G401.6 (cell line): Measurements from ENCODE around the gene PEX5L.

ENCODE experiments used
- FAIRE-seq: peaks from 2 replicates; lab custom pipeline; 2012; peaks lifted over from hg19 to GRCh38; lab: Jason Lieb, UNC

PEX5L gene

GRCh38 chr3:179955809-179956208 is 80.9 kb downstream of the PEX5L start:
- no peak for FAIRE-seq

DNA sequence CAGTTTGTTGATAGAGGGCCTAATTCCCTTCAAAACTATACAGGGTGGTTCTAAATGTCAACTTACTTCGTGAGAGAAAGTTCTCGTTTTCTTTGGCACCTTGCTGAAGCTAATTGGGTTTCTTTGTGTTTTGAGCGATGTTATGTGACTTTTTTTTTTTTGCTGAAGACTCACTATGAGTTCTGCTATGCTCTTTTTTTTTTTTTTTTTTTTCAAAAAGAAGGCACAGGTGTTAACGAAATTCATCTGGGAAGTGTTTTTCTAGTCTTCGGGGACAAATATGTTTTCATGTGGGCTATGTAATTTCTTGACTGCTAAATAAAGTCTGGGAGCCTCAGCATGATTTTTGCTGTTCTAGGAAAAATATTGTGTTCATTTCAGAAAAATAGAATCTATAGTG is 81.5 kb downstream of the PEX5L start:
- no peak for FAIRE-seq

DNA sequence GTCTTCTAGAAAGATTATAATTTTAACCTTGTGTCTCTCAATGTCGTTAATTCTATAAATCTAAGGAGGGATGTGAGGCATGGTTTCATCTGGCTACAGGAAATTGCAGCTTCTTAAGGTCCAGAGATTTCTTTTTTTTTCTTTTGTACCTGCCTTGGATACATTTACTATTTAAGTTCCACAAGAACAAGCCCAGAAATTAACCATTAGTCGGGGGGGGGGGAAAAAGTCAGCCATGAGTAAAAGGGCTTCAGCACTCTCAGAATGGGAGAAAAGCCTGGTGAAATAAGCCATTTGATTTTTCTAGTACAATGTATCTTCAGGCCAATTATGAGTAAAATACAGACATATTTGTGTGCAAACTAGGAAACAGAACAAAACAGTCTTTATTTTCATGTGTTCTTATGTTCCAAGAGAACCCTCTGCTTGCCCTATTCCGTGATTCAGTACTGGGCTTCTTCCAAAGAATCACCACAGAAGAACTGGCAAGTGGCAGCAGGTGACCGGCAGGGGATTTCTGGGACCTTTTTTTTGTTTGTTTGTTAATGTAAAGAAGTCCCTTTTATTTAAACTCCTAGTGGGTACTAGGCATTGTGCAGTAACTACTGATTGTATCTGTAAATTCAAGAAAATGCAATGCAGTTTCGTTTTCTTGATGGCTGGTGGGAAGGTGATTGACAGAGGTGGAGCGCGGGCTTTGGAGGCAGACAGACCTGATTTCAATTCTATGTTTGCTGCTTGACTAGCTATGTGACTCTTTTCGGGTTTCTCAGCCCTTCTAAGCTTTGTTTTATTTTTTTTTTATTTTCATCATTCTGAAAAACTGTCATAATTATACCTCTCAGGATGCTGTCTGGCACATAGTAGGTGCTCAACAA is 82.5 kb downstream of the PEX5L start:
- FAIRE-seq, result no peak

DNA sequence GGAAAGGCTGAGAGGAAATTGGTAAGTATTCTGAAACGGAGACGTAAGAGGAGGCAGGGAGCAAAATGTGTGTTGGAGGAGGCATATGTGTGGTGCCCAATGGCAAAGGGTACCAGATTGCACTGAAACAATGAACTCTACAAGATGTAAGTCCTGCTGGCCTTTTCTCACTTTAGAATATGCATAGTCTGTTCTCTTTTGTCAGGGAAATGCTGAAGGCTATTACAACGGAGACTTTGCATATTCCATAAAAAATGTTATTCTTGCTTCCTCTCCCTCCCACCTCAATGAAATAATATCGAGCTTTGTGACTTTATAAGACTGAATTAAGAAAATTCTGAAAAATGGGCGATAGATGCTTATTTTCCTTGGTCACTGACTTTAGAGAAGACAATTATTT is 85.9 kb downstream of the PEX5L start:
- FAIRE-seq, result no peak

DNA sequence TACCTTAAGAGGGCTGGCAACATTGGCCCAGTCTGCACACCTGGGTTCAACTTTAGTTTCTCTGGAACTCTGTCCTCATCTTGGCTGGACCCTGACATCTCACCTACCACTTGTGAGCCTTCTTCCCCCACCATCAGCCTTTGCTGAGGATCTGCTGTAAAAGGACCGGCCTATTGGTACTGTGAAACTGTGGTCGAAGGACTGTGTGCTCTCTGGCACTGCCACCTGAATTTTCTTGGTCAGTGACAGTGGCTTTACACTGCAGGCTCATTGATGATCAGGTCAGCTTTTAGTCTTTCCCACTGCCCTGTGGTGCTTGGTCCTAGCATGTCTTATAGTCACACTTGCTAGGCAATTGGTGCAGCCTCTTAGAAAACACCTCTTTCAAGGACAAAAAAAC is 86.9 kb downstream of the PEX5L start:
- no peak for FAIRE-seq

- no peak for FAIRE-seq
Observed at GRCh38 chr3:179949412-179949811, 87.3 kb downstream of the PEX5L start.

GRCh38 chr3:179948740-179949139 is 88.0 kb downstream of the PEX5L start:
- no peak for FAIRE-seq

DNA sequence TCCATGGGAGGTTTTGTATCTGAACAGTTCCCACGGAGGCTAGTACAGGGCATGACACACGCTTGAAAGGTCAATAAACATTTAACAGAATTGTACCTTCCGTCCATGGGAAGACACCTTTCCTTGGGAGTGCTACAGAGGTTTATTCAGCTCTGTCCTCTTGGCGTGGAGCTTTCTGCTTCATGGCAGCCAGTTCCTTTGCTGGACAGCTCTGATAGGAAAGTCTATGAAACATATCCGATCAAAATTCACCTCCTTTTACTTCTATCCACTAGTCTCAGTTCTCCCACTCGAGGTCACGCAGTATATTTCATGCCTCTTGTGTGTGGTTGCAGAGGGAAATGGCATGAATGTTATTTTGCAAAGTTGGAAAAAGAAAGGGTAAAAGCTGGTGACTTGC is 91.2 kb downstream of the PEX5L start:
- no peak for FAIRE-seq

- no peak for FAIRE-seq
Observed at GRCh38 chr3:179943117-179943880, 93.4 kb downstream of the PEX5L start.

GRCh38 chr3:179942553-179943075 is 94.1 kb downstream of the PEX5L start:
- no peak for FAIRE-seq

DNA sequence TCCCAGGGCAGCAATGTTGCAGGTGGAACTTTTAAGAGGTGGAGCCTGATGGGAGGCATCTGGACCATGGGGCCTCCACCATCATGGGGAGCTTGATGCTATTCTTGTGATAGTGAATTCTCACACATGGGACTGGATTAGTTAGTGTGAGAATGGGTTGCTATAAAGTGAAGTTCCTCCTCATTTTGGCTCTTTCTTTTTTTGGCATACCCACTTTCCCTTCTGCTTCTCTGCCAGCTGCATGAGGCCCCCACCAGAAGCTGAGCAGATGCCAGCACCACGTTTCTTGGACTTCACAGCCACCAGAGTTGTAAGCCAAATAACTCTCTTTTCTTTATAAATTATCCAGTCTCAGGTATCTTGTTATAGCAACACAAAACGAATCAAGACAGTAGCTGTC is 101.0 kb downstream of the PEX5L start:
- no peak for FAIRE-seq

GRCh38 chr3:179933914-179934313 is 102.8 kb downstream of the PEX5L start:
- no peak for FAIRE-seq

DNA sequence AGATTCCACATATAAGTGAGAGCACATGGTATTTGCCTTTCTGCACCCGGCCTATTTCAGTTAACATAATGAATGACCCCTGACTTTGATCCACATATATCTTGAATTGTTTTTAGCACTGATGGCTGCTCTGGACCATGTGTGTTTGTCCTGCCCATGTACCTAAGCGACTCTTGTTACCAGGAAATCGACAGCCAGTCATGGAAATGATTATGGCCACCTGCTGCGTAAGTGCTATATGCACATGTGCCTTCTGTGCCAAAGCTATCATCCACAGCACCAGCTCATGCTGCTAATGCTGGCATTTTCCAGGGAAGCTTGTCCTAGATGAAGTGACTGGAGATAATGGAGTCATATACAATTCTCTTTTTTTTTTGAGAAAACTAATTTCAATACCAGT is 103.7 kb downstream of the PEX5L start:
- FAIRE-seq, result no peak

- FAIRE-seq, result no peak
Observed at GRCh38 chr3:179932674-179933073, 104.1 kb downstream of the PEX5L start.

DNA sequence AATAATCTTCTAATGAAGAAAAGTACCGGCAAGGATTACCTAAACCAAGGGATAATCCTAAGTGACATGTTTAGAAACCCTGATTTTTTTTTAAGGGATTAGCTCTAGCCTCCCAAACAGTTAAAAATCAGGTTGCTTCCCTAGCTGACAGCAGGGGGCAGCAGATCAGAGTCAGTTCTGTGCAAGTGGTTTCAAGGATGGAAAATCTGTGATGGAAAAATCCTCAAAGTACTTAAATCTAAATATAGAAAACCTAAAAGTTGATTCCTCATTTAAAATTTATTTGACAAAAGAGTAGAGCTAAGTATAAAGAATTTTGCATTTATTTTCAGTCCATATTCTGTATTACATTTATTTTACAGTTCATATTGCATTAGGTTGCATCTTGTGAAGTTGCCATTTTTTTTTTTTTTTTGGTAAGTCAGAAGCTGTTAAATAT is 107.6 kb downstream of the PEX5L start:
- FAIRE-seq, result peak; percentile 28

GRCh38 chr3:179927191-179927590 is 109.5 kb downstream of the PEX5L start:
- no peak for FAIRE-seq

GRCh38 chr3:179921951-179922350 is 114.8 kb downstream of the PEX5L start:
- FAIRE-seq, result no peak

DNA sequence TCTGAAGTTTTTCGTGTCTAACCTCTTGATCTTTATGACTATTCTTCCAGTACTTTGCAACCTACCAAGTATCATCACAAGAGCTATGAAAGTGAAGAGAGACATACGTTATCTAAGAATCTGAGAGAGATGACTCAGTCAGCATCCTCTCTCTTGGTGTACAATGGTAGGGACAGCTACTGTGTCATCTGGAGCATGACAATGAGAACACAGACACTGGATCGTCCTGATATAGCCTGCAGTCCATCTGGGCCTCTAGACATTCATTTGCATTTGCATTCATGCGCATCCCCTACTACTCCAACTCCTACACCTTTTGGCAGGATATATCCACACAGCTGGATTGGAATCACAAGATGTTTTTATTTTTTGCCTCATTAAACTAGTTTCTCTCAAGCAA is 115.2 kb downstream of the PEX5L start:
- no peak for FAIRE-seq

- FAIRE-seq, result no peak
Observed at GRCh38 chr3:179907784-179908482, 128.8 kb downstream of the PEX5L start.

- FAIRE-seq, result no peak
Observed at GRCh38 chr3:179902061-179902460, 134.7 kb downstream of the PEX5L start.

GRCh38 chr3:179898024-179898423 is 138.7 kb downstream of the PEX5L start:
- no peak for FAIRE-seq

GRCh38 chr3:179897231-179897630 is 139.5 kb downstream of the PEX5L start:
- no peak for FAIRE-seq

GRCh38 chr3:179896507-179896906 is 140.2 kb downstream of the PEX5L start:
- FAIRE-seq, result no peak
